A549 (cell line): Measurements from ENCODE around the gene CHMP1B.

Source experiments
- CTCF ChIP-seq: fragments of >200 bp; sonication (Bioruptor Twin); formaldehyde crosslinking; IDR thresholded peaks from 3 replicates; pipeline ENCODE4 v1.5.1; 2016
- EP300 ChIP-seq, 2 experiments: fragments of >200 bp; sonication (Bioruptor Twin); formaldehyde crosslinking; IDR thresholded peaks; 2 replicates in 1 of 2; 3 replicates in 1 of 2; pipeline ENCODE4 v1.6.1; 2016 to 2017

GRCh38 chr18:11886577-11887110, 35.4 kb downstream of the CHMP1B start:
- TF ChIP-seq CTCF, result no peak
- TF ChIP-seq EP300 (IDR thresholded peaks at IDR 0.05), result no peak
